Right hindlimb (tissue), 1 donor: Measurements from ENCODE around the gene FBLN2.
"Not testable (repeated sequence)": the region's sequence is repeated elsewhere in the genome, so short reads cannot be mapped to it uniquely, and the experiment has no call there.

Experiments used
- DNase-seq: peaks from one replicate; pipeline ENCODE4 v3.0.0-alpha.2; 2018

Gene FBLN2

GRCh38 chr3:13513913-13514517, 34.9 kb upstream of the FBLN2 start:
- no peak for DNase-seq

GRCh38 chr3:13514639-13515435, 34.1 kb upstream of the FBLN2 start:
- DNase-seq = no peak

- peak; percentile 86 for DNase-seq
Measured at GRCh38 chr3:13515786-13516759, 32.9 kb upstream of the FBLN2 start.

GRCh38 chr3:13516760-13517135, 32.2 kb upstream of the FBLN2 start:
- no peak for DNase-seq

- DNase-seq = peak; percentile 72
Measured at GRCh38 chr3:13517253-13517977, 31.5 kb upstream of the FBLN2 start.

- DNase-seq = peak; percentile 87
Measured at GRCh38 chr3:13518516-13518953, 30.4 kb upstream of the FBLN2 start.

GRCh38 chr3:13519006-13519791, 29.7 kb upstream of the FBLN2 start:
- DNase-seq = no peak

- no peak for DNase-seq
Measured at GRCh38 chr3:13520326-13520880, 28.5 kb upstream of the FBLN2 start.

- no peak for DNase-seq
Measured at GRCh38 chr3:13521309-13521708, 27.6 kb upstream of the FBLN2 start.

GRCh38 chr3:13521749-13522148, 27.2 kb upstream of the FBLN2 start:
- not testable (repeated sequence) for DNase-seq

- no peak for DNase-seq
Measured at GRCh38 chr3:13522236-13522635, 26.7 kb upstream of the FBLN2 start.

GRCh38 chr3:13524979-13525669, 23.8 kb upstream of the FBLN2 start:
- DNase-seq = no peak

GRCh38 chr3:13525827-13526625, 22.9 kb upstream of the FBLN2 start:
- DNase-seq = peak; percentile 28

GRCh38 chr3:13526626-13526949, 22.3 kb upstream of the FBLN2 start:
- DNase-seq = no peak

- peak; percentile 41 for DNase-seq
Measured at GRCh38 chr3:13528217-13528867, 20.6 kb upstream of the FBLN2 start.

GRCh38 chr3:13529196-13530112, 19.5 kb upstream of the FBLN2 start:
- DNase-seq = no peak

GRCh38 chr3:13530241-13531009, 18.5 kb upstream of the FBLN2 start:
- DNase-seq = no peak

- DNase-seq = peak; percentile 19
Measured at GRCh38 chr3:13532085-13532484, 16.8 kb upstream of the FBLN2 start.
